Loucy (cell line): ENCODE data around the gene FAM120C.

ENCODE experiments used
- H2AFZ ChIP-seq: fragments of 200-600 bp; sonication (generic); 2 replicates; pipeline ENCODE4 v1.6.0; 2016; ENCODE audit warnings: antibody characterized with exemption, mild to moderate bottlenecking, low read length, moderate library complexity
- H3F3A ChIP-seq: fragments of 200-600 bp; 2 replicates; pipeline ENCODE4 v1.6.0; 2016; ENCODE audit warnings: antibody characterized with exemption, low read depth, mild to moderate bottlenecking
- H3K27me3 ChIP-seq: fragments of 200-600 bp; sonication (generic); 2 replicates; pipeline ENCODE4 v1.6.1; 2014; ENCODE audit warnings: low read length, mild to moderate bottlenecking; ENCODE audit not compliant: insufficient read depth, poor library complexity, severe bottlenecking
- H3K36me3 ChIP-seq: fragments of 200-600 bp; sonication (generic); 2 replicates; pipeline ENCODE4 v1.6.1; 2016; ENCODE audit warnings: low read length; ENCODE audit not compliant: insufficient read depth
- H3K4me1 ChIP-seq: fragments of 200-600 bp; sonication (generic); 2 replicates; pipeline ENCODE4 v1.5.1; 2014; ENCODE audit warnings: low read length, mild to moderate bottlenecking; ENCODE audit not compliant: insufficient read depth, poor library complexity, severe bottlenecking
- H3K4me2 ChIP-seq: fragments of 200-600 bp; sonication (generic); 2 replicates; pipeline ENCODE4 v1.6.0; 2014; ENCODE audit warnings: antibody characterized with exemption, low read length, low read depth, mild to moderate bottlenecking; ENCODE audit not compliant: poor library complexity, severe bottlenecking
- H3K4me3 ChIP-seq: fragments of 200-600 bp; sonication (generic); 2 replicates; pipeline ENCODE4 v1.5.1; 2014; ENCODE audit warnings: low read length, mild to moderate bottlenecking, mixed read lengths; ENCODE audit not compliant: poor library complexity, severe bottlenecking
- H3K79me2 ChIP-seq: fragments of 200-600 bp; sonication (generic); 2 replicates; pipeline ENCODE4 v1.6.1; 2014; ENCODE audit warnings: low read length; ENCODE audit not compliant: insufficient read depth
- H3K9ac ChIP-seq: fragments of 200-600 bp; sonication (generic); 2 replicates; pipeline ENCODE4 v1.6.0; 2014; ENCODE audit warnings: mild to moderate bottlenecking, low read depth, low read length, moderate library complexity; ENCODE audit not compliant: poor library complexity, severe bottlenecking
- H3K9me2 ChIP-seq: fragments of 200-600 bp; sonication (generic); replicated peaks from 2 replicates; pipeline ENCODE4 v1.6.1; 2016; ENCODE audit warnings: low read depth, low read length, mixed read lengths
- H3K9me3 ChIP-seq: fragments of 200-600 bp; sonication (generic); 2 replicates; pipeline ENCODE4 v1.6.1; 2014; ENCODE audit warnings: mild to moderate bottlenecking, antibody characterized with exemption, low read length, low read depth; ENCODE audit not compliant: insufficient read depth
- H4K20me1 ChIP-seq: fragments of 200-600 bp; sonication (generic); 2 replicates; pipeline ENCODE4 v1.6.0; 2014; ENCODE audit warnings: antibody characterized with exemption, low read length, mild to moderate bottlenecking; ENCODE audit not compliant: insufficient read depth, poor library complexity, severe bottlenecking
- CTCF ChIP-seq: fragments of 200-600 bp; sonication (generic); conservative IDR thresholded peaks from 2 replicates; pipeline ENCODE4 v1.5.1; 2014; ENCODE audit warnings: mild to moderate bottlenecking, antibody characterized with exemption, low read length
- EZH2phosphoT487 ChIP-seq: fragments of 200-600 bp; IDR thresholded peaks from 2 replicates; pipeline ENCODE4 v1.6.1; 2018; ENCODE audit warnings: antibody characterized with exemption, mild to moderate bottlenecking, moderate library complexity, borderline replicate concordance

The FAM120C gene

GRCh38 chrX:54178100-54178940 lies 4.7 kb downstream of the FAM120C start:
- peak overlapping the region; percentile 89 for H3K4me3 ChIP-seq
- H3K9ac ChIP-seq: peak overlapping the region; percentile 84
- TF ChIP-seq EZH2phosphoT487 (no peak), CTCF (no peak)
- no peak overlapping the region for H2AFZ ChIP-seq
- H3F3A ChIP-seq: no peaks in the 10 kb centered on the region
- peaks cover 3% of the 10 kb centered on the region for H3K4me1 ChIP-seq
- peak overlapping the region; percentile 83 for H3K4me2 ChIP-seq
- H3K9me2 ChIP-seq: no peaks in the 10 kb centered on the region
- no peaks in the 10 kb centered on the region for H3K36me3 ChIP-seq
- H3K27me3 ChIP-seq: peaks cover 5% of the 10 kb centered on the region
- H3K9me3 ChIP-seq: no peaks in the 10 kb centered on the region
- H4K20me1 ChIP-seq: peaks cover 58% of the 10 kb centered on the region
- peaks cover 80% of the 10 kb centered on the region for H3K79me2 ChIP-seq

DNA sequence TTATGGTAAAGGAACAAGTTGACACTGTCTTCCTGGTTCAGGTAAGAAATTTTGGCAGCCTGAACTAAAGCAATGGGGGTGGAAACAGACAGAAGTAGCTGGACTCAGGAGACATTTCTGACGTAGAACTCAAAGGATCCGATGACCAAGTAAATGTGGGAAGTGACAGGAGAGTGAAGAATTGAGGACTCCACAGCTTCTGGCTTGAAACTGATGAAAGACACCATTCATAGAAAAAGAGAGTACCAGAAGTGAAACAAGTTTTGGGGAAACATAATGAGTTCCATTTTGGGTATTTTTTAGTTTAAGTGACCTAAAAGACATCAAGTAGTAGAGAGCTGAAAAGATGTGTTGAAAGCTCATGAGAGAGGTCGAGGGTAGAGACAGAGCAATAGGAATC lies 5.7 kb downstream of the FAM120C start:
- H3K9ac ChIP-seq: no peak overlapping the region
- no peaks in the 10 kb centered on the region for H3K9me2 ChIP-seq
- no peaks in the 10 kb centered on the region for H3K9me3 ChIP-seq
- peaks cover 3% of the 10 kb centered on the region for H3K4me1 ChIP-seq
- peak overlapping the region; percentile 89 for H3K4me3 ChIP-seq
- no peaks in the 10 kb centered on the region for H3K27me3 ChIP-seq
- H3F3A ChIP-seq: no peaks in the 10 kb centered on the region
- H3K79me2 ChIP-seq: peaks cover 75% of the 10 kb centered on the region
- no peaks in the 10 kb centered on the region for H3K36me3 ChIP-seq
- TF ChIP-seq CTCF: no peak
- no peak for TF ChIP-seq EZH2phosphoT487
- no peak overlapping the region for H2AFZ ChIP-seq
- H4K20me1 ChIP-seq: peaks cover 58% of the 10 kb centered on the region
- H3K4me2 ChIP-seq: peak overlapping the region; percentile 83

DNA sequence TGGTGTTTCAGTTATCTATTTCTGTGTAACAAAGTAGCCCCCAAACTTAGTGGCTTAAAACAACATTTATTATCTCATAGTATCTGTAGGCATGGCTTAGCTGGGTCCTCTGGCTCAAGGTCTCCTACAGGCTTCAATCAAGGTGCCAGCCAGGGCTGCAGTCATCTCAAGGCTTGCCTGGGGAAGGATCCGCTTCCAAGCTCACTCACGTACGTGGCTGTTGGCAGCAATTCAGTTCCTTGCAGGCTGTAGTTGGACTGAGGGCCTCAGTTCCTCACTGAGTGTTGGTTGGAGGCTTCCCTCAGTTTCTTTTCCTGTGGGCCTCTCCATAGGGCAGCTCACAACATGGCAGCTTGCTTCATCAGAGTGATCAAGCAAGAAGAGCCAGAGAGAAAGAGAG lies 9.3 kb downstream of the FAM120C start:
- H3K4me3 ChIP-seq: no peak overlapping the region
- no peak for TF ChIP-seq CTCF
- no peak for TF ChIP-seq EZH2phosphoT487
- H3K9ac ChIP-seq: no peak overlapping the region
- no peaks in the 10 kb centered on the region for H3K4me1 ChIP-seq
- H4K20me1 ChIP-seq: peaks cover 25% of the 10 kb centered on the region
- H3K79me2 ChIP-seq: peaks cover 40% of the 10 kb centered on the region
- no peaks in the 10 kb centered on the region for H3K27me3 ChIP-seq
- H3K36me3 ChIP-seq: no peaks in the 10 kb centered on the region
- H3K9me2 ChIP-seq: no peaks in the 10 kb centered on the region
- H3F3A ChIP-seq: no peaks in the 10 kb centered on the region
- H3K4me2 ChIP-seq: no peak overlapping the region
- no peak overlapping the region for H2AFZ ChIP-seq
- no peaks in the 10 kb centered on the region for H3K9me3 ChIP-seq
